Measurements from ENCODE around the gene NCF1. TPM values are rescaled to one million over a fixed set of nuclear protein-coding genes. Genes with fewer than 3 reads are reported as not detected.
"Not testable (repeated sequence)": the region's sequence is repeated elsewhere in the genome, so short reads cannot be mapped to it uniquely, and the experiment has no call there.

The NCF1 gene
- total RNA-seq, 4 donors from 2014 or later, result 0.93 to 5.7 (median 2.3) TPM

DNA sequence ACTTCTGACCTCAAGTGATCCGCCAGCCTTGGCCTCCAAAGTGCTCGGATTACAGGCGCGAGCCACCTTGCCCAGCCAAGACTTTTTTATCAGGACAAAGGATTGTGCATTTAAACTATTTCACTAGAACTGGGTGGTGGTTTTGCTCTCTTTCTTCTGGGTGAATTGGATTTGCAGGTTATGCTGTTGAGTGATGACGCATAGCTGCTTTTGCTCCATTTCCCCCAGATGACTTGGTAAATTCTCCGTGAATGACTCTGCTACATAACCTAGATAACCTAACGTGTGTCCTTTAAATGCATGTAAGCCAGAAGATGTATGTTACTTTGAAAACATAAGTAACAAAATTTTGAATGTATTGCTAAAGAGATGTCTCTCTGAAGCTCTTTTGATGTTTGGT is 15.5 kb upstream of the NCF1 start:
- ATAC-seq, H3K27ac ChIP-seq, H3K27me3 ChIP-seq, H3K9me3 ChIP-seq, H3K4me3 ChIP-seq, H3K36me3 ChIP-seq, H3K4me1 ChIP-seq: not testable (repeated sequence)
- WGBS, 2 donors (ENCODE audit: low coverage in 1 of 2), result no CpG with 5 or more reads among the region's 7 CpGs

DNA sequence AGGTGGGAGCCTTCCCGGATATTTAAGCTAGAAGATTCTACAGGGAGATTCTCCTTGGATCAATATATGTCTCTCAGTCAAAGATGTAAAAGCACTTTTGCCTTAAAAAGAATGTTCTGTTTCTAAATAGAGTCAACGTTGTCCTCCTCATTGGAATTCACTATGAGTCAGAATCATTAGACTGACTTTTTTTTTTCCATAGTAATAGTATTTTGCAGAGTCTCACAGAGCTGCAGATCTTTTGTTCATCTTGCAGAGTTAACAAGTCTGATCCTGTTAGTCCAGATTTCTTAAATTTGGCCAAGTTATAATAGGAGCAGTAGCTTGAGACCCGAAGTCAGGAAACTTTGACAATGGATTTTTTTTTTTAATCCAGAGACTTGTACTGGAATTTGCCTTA is 14.8 kb upstream of the NCF1 start:
- WGBS, 2 donors (ENCODE audit: low coverage in 1 of 2), result no CpG with 5 or more reads among the region's 3 CpGs
- not testable (repeated sequence) for H3K4me1 ChIP-seq, H3K4me3 ChIP-seq, ATAC-seq, H3K27me3 ChIP-seq, H3K9me3 ChIP-seq, H3K36me3 ChIP-seq
- H3K27ac ChIP-seq, result peak overlapping the region in 1 of 4 donors; percentile 46

DNA sequence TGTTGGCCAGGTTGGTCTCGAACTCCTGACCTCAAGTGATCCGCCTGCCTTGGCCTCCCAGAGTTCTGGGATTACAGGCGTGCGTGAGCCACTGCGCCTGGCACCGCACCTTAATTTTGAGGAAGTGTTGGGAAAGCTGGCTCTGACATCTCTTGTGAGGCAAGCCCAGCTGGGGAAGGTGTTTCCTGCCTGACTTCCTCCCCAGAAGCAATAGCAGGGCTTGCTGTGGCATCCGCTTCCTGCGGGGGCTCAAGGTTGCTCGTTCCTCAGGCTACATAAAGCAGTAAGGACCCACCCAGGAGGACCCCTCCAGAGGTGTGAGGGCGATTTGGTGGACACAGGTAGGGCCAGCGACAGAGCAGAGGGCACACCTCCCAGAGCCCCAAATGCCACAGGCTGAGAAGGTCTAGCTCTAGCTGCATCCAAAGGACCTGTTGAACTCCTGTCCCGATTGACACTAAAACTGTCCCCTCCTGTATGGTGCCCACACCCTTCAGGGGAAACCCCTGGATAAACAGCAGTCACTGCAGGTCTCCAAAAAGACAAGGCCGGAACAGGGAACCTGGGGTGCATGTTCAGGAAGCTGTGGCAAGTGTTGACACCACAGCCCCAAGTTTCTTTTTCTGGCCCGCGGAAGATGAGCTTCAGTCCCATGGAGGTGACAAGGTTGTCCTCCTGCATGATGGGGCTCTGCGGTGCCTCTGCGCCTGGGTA is 8.4 kb upstream of the NCF1 start:
- not testable (repeated sequence) for H3K36me3 ChIP-seq, H3K9me3 ChIP-seq, H3K4me1 ChIP-seq, H3K27me3 ChIP-seq, H3K27ac ChIP-seq, H3K4me3 ChIP-seq
- no CpG with 5 or more reads among the region's 17 CpGs for WGBS, 2 donors (ENCODE audit: low coverage in 1 of 2)
- ATAC-seq, result peak; percentile 61

DNA sequence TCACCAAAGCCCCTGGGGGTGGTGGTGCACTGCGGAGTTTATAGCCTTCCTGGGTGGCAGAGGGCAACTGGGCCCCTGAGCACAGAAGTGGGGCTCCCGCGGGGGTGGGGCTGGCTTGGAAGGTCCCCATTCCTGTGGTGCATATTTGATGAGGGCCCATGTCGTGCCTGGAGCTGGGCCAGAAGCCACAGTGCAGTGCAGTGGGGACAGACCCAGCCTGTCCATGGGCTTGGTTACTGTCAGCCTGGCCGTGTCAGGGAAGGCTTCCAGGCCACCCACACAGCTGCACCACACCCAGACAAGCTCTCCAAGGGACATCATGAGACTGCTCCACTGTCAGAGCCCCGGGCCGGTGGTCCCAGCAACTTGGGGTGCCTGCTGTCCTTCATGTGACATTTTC is 7.3 kb upstream of the NCF1 start:
- H3K27me3 ChIP-seq, H3K4me1 ChIP-seq, H3K4me3 ChIP-seq, H3K9me3 ChIP-seq, H3K27ac ChIP-seq, ATAC-seq, H3K36me3 ChIP-seq: not testable (repeated sequence)
- WGBS, 2 donors (ENCODE audit: low coverage in 1 of 2), result no CpG with 5 or more reads among the region's 7 CpGs

DNA sequence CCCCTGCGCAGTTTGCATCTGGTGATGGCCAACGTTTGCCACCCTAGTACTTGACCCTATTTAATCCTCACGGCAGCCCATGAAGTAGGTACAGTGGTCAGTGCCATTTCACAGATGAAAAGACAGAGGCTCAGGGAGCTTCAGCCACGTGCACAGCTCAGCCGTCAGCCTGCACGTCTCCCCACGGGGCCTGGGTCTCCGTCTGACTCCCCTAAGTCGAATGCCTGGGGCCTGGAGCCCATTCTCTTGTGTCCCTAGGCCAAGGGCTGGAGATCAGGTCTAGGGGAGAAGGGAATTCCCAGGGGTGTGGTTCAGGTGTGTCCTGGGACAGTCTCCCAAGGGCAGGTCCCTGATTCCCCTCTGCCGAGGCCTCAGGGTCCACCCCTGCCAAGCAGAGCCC is 6.8 kb upstream of the NCF1 start:
- not testable (repeated sequence) for H3K36me3 ChIP-seq, H3K4me3 ChIP-seq, ATAC-seq, H3K27ac ChIP-seq, H3K9me3 ChIP-seq, H3K4me1 ChIP-seq, H3K27me3 ChIP-seq
- WGBS, 2 donors (ENCODE audit: low coverage in 1 of 2), result no CpG with 5 or more reads among the region's 10 CpGs

DNA sequence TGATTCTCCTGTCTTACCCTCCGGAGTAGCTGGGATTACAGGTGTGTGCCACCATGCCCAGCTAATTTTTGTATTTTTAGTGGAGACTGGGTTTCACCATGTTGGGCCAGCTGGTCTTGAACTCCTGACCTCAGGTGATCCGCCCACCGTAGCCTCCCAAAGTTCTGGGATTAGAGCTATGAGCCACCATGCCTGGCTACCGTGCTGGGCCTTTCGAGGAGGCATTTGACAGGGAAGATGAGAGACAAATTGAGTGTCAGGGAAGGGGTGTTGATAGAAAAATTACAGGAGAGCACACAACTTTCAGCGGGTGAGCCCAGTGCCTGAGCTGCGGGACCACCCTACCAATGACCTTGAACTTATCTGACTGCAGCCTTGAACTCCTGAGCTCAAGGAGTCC is 3.7 kb upstream of the NCF1 start:
- not testable (repeated sequence) for H3K27ac ChIP-seq, ATAC-seq, H3K36me3 ChIP-seq, H3K9me3 ChIP-seq, H3K27me3 ChIP-seq, H3K4me3 ChIP-seq, H3K4me1 ChIP-seq
- WGBS, 2 donors (ENCODE audit: low coverage in 1 of 2), result no CpG with 5 or more reads among the region's 7 CpGs

DNA sequence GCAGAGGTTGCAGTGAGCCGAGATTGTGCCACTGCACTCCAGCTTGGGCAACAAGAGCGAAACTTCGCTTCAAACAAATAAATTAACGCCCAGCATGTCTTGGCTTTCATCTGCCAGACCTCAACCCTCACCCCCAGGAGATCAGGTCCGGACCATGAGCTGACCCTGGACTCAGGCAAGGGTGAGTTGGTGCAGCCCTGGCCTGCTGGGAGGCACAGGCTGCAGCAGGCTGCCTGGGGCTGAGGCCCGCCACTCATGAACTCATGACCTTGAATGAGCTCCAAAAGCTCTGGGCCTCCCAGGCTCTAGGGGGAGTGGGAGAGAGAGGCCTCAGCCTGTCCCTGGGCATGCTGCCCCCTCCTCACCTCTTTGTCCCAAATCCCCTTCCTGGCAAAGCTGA is 1.7 kb upstream of the NCF1 start:
- H3K36me3 ChIP-seq, H3K27ac ChIP-seq, H3K27me3 ChIP-seq, ATAC-seq, H3K4me3 ChIP-seq, H3K4me1 ChIP-seq, H3K9me3 ChIP-seq: not testable (repeated sequence)
- WGBS, 2 donors (ENCODE audit: low coverage in 1 of 2), result no CpG with 5 or more reads among the region's 6 CpGs

DNA sequence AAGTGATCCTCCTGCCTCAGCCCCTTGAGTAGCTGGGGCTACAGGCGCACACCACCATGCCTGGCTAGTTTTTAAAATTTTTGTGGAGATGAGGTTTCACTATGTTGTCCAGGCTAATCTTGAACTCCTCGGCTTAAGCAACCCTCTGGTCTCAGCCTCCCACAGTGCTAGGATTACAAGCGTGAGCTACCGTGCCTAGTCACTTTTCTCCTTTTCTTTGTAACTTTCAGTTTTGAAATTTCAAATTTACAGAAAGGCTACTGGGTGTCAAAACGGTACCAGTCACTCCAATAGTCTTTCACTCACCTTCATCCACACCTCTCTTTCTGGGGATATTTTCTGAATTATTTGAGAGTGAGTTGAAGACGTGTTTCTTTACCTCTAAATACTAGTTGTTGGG is 1.3 kb downstream of the NCF1 start:
- H3K27ac ChIP-seq, H3K9me3 ChIP-seq, H3K27me3 ChIP-seq, H3K36me3 ChIP-seq, H3K4me1 ChIP-seq, ATAC-seq, H3K4me3 ChIP-seq: not testable (repeated sequence)
- no CpG with 5 or more reads among the region's 6 CpGs for WGBS, 2 donors (ENCODE audit: low coverage in 1 of 2)

DNA sequence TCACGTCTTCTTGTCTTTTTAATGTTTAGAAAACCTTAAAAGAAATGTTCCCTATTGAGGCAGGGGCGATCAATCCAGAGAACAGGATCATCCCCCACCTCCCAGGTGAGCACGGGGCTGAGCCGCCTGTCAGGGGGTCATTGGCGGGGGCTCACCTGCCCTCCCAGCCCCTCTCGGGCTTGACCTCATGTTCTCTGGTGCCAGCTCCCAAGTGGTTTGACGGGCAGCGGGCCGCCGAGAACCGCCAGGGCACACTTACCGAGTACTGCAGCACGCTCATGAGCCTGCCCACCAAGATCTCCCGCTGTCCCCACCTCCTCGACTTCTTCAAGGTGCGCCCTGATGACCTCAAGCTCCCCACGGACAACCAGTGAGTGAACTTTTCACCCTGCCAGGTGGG is 5.2 kb downstream of the NCF1 start:
- not testable (repeated sequence) for H3K4me1 ChIP-seq, ATAC-seq, H3K27ac ChIP-seq, H3K4me3 ChIP-seq, H3K9me3 ChIP-seq, H3K36me3 ChIP-seq, H3K27me3 ChIP-seq
- no CpG with 5 or more reads among the region's 17 CpGs for WGBS, 2 donors (ENCODE audit: low coverage in 1 of 2)

DNA sequence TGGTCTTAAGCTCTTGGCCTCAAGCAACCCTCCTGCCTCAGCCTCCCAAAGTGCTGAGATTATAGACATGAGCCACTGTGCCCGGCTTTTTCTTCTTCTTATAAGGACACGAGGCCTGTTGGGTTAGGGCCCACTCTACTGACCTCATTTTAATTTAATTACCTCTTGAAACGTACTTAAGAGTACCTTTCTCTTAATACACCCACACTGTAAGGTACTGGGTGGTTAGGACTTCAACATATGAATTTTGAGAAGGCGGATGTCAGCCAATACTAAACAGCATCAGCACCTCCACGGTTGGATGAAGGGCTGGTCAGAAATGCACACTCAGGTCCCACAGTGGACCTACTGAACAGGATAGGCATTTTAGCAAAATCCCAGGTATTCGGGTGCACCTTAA is 7.9 kb downstream of the NCF1 start:
- H3K36me3 ChIP-seq, ATAC-seq, H3K27ac ChIP-seq, H3K4me1 ChIP-seq, H3K4me3 ChIP-seq, H3K9me3 ChIP-seq, H3K27me3 ChIP-seq: not testable (repeated sequence)
- WGBS, 2 donors (ENCODE audit: low coverage in 1 of 2), result no CpG with 5 or more reads among the region's 6 CpGs

DNA sequence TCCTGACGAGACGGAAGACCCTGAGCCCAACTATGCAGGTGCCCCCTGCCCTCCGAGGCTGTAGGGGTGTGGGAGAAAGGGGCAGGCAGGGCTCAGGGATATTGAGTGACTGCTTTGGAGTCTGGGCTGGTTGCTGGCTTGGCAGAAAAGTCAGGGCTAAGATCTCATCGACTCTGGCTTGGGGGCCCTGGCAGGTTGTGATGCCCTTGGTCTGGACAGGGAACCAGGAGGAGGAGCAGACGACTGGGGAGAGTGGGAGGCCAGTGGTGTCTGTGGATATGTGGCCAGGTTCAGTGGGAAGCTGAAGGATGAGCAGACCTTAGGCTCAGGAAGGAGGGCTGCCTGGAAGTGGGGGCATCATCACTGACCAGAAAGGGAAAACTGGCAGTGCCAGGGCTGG is 9.8 kb downstream of the NCF1 start:
- not testable (repeated sequence) for H3K27ac ChIP-seq, H3K27me3 ChIP-seq, ATAC-seq, H3K4me1 ChIP-seq, H3K4me3 ChIP-seq, H3K36me3 ChIP-seq, H3K9me3 ChIP-seq
- 66% methylated on average over 2 of the region's 5 CpGs; no CpG with 5 or more reads in 1 of the 2 donors for WGBS, 2 donors (ENCODE audit: low coverage in 1 of 2)

Data from gastroesophageal sphincter (tissue), 4 donors.